Measurements from ENCODE around the gene SMARCC1.

SMARCC1 gene

GRCh38 chr3:47692158-47692557 is 89.5 kb downstream of the SMARCC1 start:
- no peak for DNase-seq

DNA sequence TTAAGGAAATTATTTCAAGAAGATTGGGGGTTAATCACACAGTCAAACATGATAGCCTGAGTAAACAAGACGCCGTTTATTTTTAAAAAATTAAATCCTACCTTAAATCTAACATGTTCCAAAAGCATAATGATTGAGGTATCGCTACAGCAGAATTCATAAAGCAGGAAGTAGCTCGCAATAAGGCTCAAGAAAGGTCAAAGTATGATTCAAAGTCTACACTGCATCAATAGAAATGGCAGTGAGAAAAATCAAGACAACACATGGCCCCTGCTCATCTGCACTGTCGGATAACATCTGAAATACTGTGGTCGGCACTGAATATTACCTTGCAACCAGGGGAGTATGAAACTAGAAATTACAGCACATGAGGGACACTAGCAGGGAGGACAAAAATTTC is 93.2 kb downstream of the SMARCC1 start:
- DNase-seq, result no peak

- DNase-seq, result no peak
Measured at GRCh38 chr3:47685037-47685436, 96.7 kb downstream of the SMARCC1 start.

DNA sequence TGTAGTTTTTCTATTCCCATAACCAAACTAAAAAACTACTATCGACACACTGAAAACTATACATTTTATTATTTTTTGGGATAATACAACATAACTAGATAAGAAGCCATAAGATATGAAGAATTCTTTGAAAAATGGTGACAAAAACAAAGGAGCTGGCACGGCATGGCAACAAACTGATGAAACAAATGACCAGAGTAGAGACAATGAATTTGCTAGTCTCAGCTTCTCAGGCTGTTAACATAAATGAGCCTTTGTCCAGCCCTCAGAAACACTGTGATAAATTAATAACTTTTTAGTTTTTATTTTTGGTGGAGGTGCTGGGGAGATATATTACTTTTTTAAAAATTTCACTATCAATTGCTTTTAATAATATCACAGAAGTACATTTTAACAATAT is 100.7 kb downstream of the SMARCC1 start:
- no peak for DNase-seq

- DNase-seq, result no peak
Measured at GRCh38 chr3:47678446-47679338, 103.0 kb downstream of the SMARCC1 start.

- DNase-seq, result no peak
Measured at GRCh38 chr3:47669026-47669749, 112.5 kb downstream of the SMARCC1 start.

DNA sequence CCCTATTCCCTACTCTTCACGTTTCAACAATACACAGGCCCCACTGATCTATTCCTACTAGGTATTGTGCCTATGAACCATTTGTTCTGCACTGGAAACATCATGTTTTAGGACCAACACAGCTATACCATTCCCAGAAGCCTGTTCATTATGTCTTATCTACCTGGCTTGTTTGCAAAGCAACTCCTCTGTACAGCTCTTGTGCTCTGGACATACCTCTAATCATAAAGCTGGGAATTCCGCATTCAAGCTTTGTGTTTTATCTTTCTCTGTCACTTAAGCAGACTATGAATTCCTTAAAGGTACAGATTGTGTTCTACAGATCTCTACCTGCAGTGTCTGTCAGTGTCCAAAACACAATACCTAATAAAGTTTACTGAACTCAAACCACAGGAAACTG is 115.6 kb downstream of the SMARCC1 start:
- no peak for DNase-seq

- DNase-seq, result no peak
Measured at GRCh38 chr3:47664519-47664918, 117.2 kb downstream of the SMARCC1 start.

DNA sequence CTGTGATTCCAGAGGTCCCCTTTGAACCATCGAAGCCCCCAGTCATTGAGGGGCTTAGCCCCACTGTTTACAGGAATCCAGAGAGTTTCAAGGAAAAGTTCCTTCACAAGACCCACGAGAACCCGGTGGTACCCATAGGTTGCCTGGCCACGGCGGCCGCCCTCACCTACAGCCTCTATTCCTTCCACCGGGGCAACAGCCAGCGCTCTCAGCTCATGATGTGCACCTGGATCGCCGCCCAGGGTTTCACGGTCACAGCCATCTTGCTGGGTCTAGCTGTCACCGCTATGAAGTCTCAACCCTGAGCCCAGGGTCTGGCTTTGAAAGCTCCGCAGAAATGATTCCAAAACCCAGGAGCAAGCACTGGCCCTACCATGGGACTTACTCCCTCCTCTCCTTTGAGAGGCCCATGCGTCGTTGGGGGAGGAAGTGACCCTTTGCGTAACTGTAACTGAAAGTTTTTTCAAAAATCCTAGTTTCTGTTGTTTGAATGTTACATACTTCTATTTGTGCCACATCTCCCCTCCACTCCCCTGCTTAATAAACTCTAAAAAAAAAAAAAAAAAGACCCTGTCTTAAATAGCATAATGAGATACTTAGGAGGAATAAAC is 118.0 kb downstream of the SMARCC1 start:
- DNase-seq, result no peak

DNA sequence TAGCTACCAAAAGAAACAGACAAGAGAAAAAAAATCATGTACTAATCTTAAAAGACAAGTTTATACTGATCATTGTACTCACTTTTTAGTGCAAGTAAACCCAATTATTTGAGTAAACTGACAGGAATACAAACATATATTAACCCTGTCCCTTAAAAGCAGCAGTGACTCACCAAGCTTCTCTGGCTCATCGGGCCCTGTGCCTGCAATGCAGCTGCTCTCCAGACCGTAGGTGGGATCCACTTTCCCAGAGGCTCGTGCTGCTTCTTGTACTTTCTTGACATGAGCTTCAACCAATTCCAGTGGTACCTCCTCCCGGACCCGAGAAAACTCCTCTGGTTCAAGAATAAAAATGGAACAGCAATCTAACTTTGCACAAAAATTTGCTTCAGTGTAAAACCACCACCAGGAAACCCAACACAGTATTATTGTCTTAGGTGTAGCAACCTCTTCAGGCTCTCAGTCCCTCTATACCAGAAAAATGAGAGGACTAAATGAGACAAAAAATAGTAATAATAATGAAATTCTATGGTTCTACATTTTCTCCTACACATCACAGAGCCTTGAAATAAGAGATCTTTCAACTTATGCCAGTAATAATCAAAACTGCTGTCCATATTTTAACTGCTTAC is 120.5 kb downstream of the SMARCC1 start:
- DNase-seq, result no peak

- DNase-seq, result no peak
Measured at GRCh38 chr3:47658444-47658843, 123.2 kb downstream of the SMARCC1 start.

DNA sequence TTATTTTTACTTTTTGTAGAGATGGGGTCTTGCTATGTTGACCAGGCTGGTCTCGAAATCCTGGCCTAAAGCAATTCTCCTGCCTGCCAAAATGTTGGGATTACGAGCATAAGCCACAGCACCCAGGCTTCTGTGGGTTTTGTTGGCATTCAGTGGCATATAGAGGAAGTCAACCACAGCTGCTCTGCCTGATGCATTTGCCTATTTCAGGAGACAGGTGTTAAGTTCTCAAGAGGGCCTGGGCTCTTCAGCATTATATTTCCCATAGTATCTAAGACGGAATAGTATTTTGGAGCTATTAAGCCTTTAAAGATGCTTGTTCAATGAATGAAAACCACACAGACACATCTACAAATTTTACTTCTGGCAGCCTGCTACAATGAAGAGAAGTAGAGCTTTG is 129.6 kb downstream of the SMARCC1 start:
- no peak for DNase-seq

DNA sequence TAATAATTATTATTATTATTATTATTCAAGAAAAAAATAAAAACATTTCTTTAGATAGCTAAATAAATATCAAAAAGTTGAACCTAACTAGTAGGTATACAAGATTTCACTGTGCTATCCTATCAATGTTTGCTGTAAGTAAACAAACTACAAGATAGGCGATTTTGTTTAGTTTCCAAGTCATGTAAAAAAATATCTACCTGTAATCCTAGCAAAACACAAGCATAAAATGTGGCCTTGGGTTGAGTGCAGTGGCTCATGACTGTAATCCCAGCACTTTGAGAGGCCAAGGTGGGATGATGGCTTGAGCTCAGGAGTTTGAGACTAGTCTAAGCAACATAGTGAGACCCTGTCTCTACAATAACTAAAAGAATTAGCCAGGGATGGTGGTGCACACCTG is 131.4 kb downstream of the SMARCC1 start:
- no peak for DNase-seq

DNA sequence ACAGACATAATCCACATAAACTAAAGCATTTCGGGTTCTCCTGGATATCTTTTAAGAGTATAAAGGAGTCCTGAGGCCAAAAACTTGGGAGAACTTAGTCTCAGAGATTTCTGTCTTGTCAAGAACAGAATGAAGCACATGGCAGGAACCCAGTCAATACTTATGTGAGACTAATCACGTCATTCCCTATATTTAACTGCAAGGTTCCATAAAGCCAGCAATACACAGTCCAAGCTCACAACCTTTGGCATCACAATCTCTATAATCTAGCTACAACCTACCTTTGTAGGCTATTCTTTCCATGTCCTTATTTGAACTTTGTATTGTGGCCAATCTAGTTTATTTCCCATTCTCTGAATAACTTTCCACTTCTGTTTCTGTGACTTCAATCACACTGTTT is 134.1 kb downstream of the SMARCC1 start:
- no peak for DNase-seq

- DNase-seq, result no peak
Measured at GRCh38 chr3:47646362-47646761, 135.3 kb downstream of the SMARCC1 start.

DNA sequence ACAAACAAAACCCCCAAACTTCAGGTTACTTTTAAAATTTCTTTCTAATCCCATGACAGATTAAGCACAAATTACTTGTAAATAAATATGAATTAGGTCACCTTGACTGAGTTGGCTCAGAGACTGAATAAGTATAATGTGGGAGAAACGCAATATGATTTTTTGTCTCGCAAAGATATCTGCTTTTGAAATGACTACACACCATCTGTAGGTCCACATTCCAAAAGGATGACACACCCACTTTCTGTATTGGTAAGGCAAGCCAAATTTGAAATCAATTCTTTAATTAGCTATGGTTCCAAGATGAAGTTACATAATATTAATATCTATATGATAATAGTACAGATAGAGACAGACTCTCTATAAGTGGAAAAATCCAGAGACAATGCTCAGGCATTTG is 136.1 kb downstream of the SMARCC1 start:
- DNase-seq, result no peak

DNA sequence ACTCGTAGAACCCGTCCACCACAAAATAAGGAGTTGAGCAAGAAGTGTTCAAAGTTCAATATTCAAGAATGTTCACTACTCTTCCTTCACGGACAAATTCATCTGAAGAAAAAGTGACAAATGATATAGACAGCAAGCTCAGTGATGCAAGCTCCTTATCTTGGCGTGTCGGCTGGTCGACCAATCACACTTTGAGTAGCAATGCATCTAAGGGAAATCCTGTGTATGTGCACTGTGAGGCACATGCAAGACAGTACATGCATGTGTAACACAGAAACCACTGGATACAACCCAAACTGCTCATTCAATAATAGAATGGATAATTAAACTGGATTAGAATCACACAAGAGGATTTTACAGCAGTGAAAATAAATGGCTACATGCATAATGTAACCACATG is 138.6 kb downstream of the SMARCC1 start:
- DNase-seq, result no peak

GRCh38 chr3:47641739-47642138 is 140.0 kb downstream of the SMARCC1 start:
- DNase-seq, result no peak

- no peak for DNase-seq
Measured at GRCh38 chr3:47636921-47637320, 144.8 kb downstream of the SMARCC1 start.

GRCh38 chr3:47636225-47636624 is 145.5 kb downstream of the SMARCC1 start:
- no peak for DNase-seq

- no peak for DNase-seq
Measured at GRCh38 chr3:47635536-47635935, 146.2 kb downstream of the SMARCC1 start.

- no peak for DNase-seq
Measured at GRCh38 chr3:47634996-47635395, 146.7 kb downstream of the SMARCC1 start.

- no peak for DNase-seq
Measured at GRCh38 chr3:47630810-47631209, 150.9 kb downstream of the SMARCC1 start.
